BLaER1 treated with 17β-estradiol and CSF1 and Interleukin-3, amounts not matched to agents 10 nM and 100 nM (cell line): ENCODE data around the gene SCNN1B.
"Not testable (repeated sequence)": the region's sequence is repeated elsewhere in the genome, so short reads cannot be mapped to it uniquely, and the experiment has no call there.

Source experiments
- H3K27ac ChIP-seq, 11 experiments: shearing (Covaris generic); formaldehyde crosslinking; 2 replicates each; pipeline ENCODE4 v1.8.1; 2022
- H3K27me3 ChIP-seq, 11 experiments: shearing (Covaris generic); formaldehyde crosslinking; 2 replicates each; pipeline ENCODE4 v1.8.1; 2022
- H3K36me3 ChIP-seq, 11 experiments: shearing (Covaris generic); formaldehyde crosslinking; 2 replicates each; pipeline ENCODE4 v1.8.1; 2022
- H3K4me1 ChIP-seq, 10 experiments: shearing (Covaris generic); formaldehyde crosslinking; 2 replicates each; pipeline ENCODE4 v1.8.1; 2022
- H3K4me2 ChIP-seq, 11 experiments: shearing (Covaris generic); formaldehyde crosslinking; 2 replicates each; pipeline ENCODE4 v1.8.1; 2022
- H3K4me3 ChIP-seq, 10 experiments: shearing (Covaris generic); formaldehyde crosslinking; 2 replicates each; pipeline ENCODE4 v1.8.1; 2022
- H3K9ac ChIP-seq, 11 experiments: shearing (Covaris generic); formaldehyde crosslinking; 2 replicates each; pipeline ENCODE4 v1.8.1; 2022
- H3K9me3 ChIP-seq, 11 experiments: shearing (Covaris generic); formaldehyde crosslinking; replicated peaks in 1 of 11; 2 replicates each; pipeline ENCODE4 v1.8.1; 2022
- H4K20me1 ChIP-seq, 11 experiments: shearing (Covaris generic); formaldehyde crosslinking; 2 replicates each; pipeline ENCODE4 v1.8.1; 2022
- Cebpa-rat ChIP-seq, 11 experiments: shearing (Covaris generic); IDR thresholded peaks; 2 replicates each; pipeline ENCODE4 v1.8.1; 2022

Gene SCNN1B

GRCh38 chr16:23298290-23298915 is 3.7 kb upstream of the SCNN1B start:
- no peaks in the 10 kb centered on the region for H4K20me1 ChIP-seq
- H3K4me3 ChIP-seq, result no peak overlapping the region
- H3K9me3 ChIP-seq, result 0 out of 22 replicates have a peak, but pooled peaks cover 0 to 4% (median 0%) of the 10 kb centered on the region in 11 experiments
- no peak overlapping the region for H3K4me2 ChIP-seq
- H3K36me3 ChIP-seq, result no peaks in the 10 kb centered on the region
- no peaks in the 10 kb centered on the region for H3K4me1 ChIP-seq
- H3K9ac ChIP-seq, result no peak overlapping the region
- H3K27ac ChIP-seq, result no peak overlapping the region
- H3K27me3 ChIP-seq, result peaks cover 13 to 22% (median 17%) of the 10 kb centered on the region in 11 experiments; a peak in 21 of 22 replicates
- TF ChIP-seq Cebpa-rat (IDR thresholded peaks at IDR 0.05), result no peak

DNA sequence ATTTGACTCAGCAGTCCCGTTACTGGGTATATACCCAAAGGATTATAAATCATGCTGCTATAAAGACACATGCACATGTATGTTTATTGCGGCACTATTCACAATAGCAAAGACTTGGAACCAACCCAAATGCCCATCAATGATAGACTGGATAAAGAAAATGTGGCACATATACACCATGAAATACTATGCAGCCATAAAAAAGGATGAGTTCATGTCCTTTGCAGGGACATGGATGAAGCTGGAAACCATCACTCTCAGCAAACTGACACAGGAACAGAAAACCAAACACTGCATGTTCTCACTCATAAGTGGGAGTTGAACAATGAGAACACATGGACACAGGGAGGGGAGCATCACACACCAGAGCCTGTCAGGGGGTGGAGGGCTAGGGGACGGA is 2.3 kb upstream of the SCNN1B start:
- not testable (repeated sequence) for H3K9me3 ChIP-seq, H3K4me2 ChIP-seq, H3K4me3 ChIP-seq, H3K9ac ChIP-seq, H3K36me3 ChIP-seq, H4K20me1 ChIP-seq, H3K27ac ChIP-seq, H3K4me1 ChIP-seq
- H3K27me3 ChIP-seq, result peaks cover 13 to 22% (median 17%) of the 10 kb centered on the region in 11 experiments; a peak in 21 of 22 replicates

DNA sequence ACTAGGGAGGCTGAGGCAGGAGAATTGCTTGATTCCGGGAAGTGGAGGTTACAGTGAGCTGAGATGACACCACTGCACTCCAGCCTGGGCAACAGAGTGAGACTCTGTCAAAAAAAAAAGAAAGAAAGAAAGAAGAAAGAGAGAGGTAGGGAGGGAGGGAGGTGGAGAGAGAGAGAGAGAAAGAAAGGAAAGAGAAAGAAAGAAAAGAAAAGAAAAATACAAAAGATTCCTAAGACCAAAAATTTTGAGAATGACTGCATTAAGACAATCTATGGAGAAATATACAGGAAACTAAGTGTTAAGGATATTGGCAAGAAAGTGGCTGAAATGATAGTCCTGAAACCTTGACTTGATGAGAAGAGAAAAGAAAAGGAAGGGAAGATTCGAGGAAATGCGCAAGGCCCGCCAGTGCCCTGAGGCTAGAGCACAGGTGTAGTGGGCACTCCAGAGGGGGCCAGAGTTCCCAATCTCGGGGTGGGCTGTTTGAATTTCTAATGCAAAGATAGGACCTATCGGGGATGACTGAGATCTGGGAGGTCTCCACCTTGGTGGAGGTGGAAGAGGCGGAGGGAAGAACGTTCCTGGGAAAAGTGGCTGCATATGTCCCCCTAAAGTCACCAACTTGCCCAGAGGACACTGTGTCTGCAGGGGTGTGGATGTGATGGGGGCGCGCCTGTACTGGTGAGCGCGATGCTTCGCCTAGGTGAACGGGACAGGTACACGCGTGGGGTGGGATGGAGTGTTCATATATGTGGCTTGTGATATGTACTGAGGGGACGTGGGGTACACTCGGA is 654 bp upstream of the SCNN1B start:
- no peaks in the 10 kb centered on the region for H3K4me1 ChIP-seq
- no peaks in the 10 kb centered on the region for H4K20me1 ChIP-seq
- no peak for TF ChIP-seq Cebpa-rat (IDR thresholded peaks at IDR 0.05)
- H3K9me3 ChIP-seq, result 0 out of 22 replicates have a peak, but pooled peaks cover 0 to 4% (median 0%) of the 10 kb centered on the region in 11 experiments
- no peak overlapping the region for H3K9ac ChIP-seq
- H3K4me2 ChIP-seq, result no peak overlapping the region
- H3K4me3 ChIP-seq, result no peak overlapping the region
- no peak overlapping the region for H3K27ac ChIP-seq
- peaks cover 13 to 22% (median 17%) of the 10 kb centered on the region in 11 experiments; a peak in 21 of 22 replicates for H3K27me3 ChIP-seq
- H3K36me3 ChIP-seq, result no peaks in the 10 kb centered on the region

DNA sequence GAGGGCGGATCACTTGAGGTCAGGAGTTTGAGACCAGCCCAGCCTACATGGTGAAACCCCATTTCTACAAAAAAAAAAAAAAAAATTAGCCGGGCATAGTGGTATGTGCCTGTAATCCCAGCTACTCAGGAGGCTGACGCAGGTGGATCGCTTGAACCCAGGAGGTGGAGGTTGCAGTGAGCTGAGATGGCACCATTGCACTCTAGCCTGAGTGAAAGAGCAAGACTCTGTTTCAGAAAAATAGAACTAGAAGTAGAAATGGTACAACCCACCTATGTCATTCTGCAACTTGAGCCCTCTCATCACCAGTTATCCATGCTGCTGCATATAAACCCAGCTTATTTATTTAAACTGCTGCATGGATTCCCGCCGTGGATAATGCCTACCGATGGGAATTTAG is 1.6 kb downstream of the SCNN1B start:
- no peak for TF ChIP-seq Cebpa-rat (IDR thresholded peaks at IDR 0.05)
- Histone ChIP-seq H3K4me1 (no peaks in the 10 kb centered on the region), H3K4me2 (no peak overlapping the region), H4K20me1 (no peaks in the 10 kb centered on the region), H3K27me3 (peaks cover 13 to 22% (median 17%) of the 10 kb centered on the region in 11 experiments; a peak in 21 of 22 replicates), H3K9me3 (0 out of 22 replicates have a peak, but pooled peaks cover 0 to 4% (median 0%) of the 10 kb centered on the region in 11 experiments), H3K36me3 (no peaks in the 10 kb centered on the region), H3K27ac (no peak overlapping the region), H3K9ac (no peak overlapping the region), H3K4me3 (no peak overlapping the region)

GRCh38 chr16:23304620-23305019 is 2.5 kb downstream of the SCNN1B start:
- H3K4me1 ChIP-seq, result no peaks in the 10 kb centered on the region
- H3K36me3 ChIP-seq, result no peaks in the 10 kb centered on the region
- no peak overlapping the region for H3K4me3 ChIP-seq
- H3K27me3 ChIP-seq, result peaks cover 13 to 22% (median 17%) of the 10 kb centered on the region in 11 experiments; a peak in 21 of 22 replicates
- 0 out of 22 replicates have a peak, but pooled peaks cover 0 to 4% (median 0%) of the 10 kb centered on the region in 11 experiments for H3K9me3 ChIP-seq
- H3K27ac ChIP-seq, result no peak overlapping the region
- no peak for TF ChIP-seq Cebpa-rat (IDR thresholded peaks at IDR 0.05)
- no peak overlapping the region for H3K4me2 ChIP-seq
- no peaks in the 10 kb centered on the region for H4K20me1 ChIP-seq
- H3K9ac ChIP-seq, result no peak overlapping the region

GRCh38 chr16:23306199-23307100 is 4.3 kb downstream of the SCNN1B start:
- Histone ChIP-seq H3K4me2 (no peak overlapping the region), H3K36me3 (no peaks in the 10 kb centered on the region), H3K27ac (no peak overlapping the region), H3K4me3 (no peak overlapping the region), H4K20me1 (no peaks in the 10 kb centered on the region), H3K9me3 (peaks cover 6 to 16% (median 12%) of the 10 kb centered on the region in 11 experiments; a peak in 15 of 22 replicates), H3K9ac (no peak overlapping the region), H3K27me3 (peaks cover 12 to 19% (median 15%) of the 10 kb centered on the region in 11 experiments; a peak in 21 of 22 replicates), H3K4me1 (no peaks in the 10 kb centered on the region)
- no peak for TF ChIP-seq Cebpa-rat (IDR thresholded peaks at IDR 0.05)

DNA sequence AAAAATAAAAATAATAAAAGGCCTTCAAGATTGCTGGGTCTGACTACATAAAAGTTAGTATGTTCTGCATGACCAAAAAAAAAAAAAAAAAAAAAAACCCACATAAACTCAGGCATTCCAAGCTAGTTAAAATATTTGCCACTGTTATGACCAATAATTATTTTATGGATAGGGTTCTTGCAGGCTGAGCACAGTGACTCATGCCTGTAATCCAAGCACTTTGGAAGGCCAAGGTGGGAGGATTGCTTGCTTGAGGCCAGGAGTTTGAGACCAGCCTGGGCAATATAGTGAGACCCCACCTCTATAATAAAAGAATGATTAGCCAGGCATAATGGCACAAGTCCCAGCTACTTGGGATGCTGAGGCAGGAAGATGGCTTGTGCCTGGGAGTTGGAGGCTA is 8.1 kb downstream of the SCNN1B start:
- H3K36me3 ChIP-seq, result no peaks in the 10 kb centered on the region
- H3K9me3 ChIP-seq, result peaks cover 6 to 14% (median 12%) of the 10 kb centered on the region in 11 experiments; a peak in 15 of 22 replicates
- no peak overlapping the region for H3K4me2 ChIP-seq
- H3K9ac ChIP-seq, result no peak overlapping the region
- H4K20me1 ChIP-seq, result no peaks in the 10 kb centered on the region
- no peaks in the 10 kb centered on the region for H3K27me3 ChIP-seq
- no peak overlapping the region for H3K4me3 ChIP-seq
- H3K4me1 ChIP-seq, result no peaks in the 10 kb centered on the region
- TF ChIP-seq Cebpa-rat (IDR thresholded peaks at IDR 0.05), result no peak
- no peak overlapping the region for H3K27ac ChIP-seq

GRCh38 chr16:23310744-23311143 is 8.6 kb downstream of the SCNN1B start:
- Histone ChIP-seq H3K36me3 (no peaks in the 10 kb centered on the region), H3K27ac (no peak overlapping the region), H3K27me3 (no peaks in the 10 kb centered on the region), H3K4me1 (no peaks in the 10 kb centered on the region), H4K20me1 (no peaks in the 10 kb centered on the region), H3K9me3 (peaks cover 6 to 14% (median 12%) of the 10 kb centered on the region in 11 experiments; a peak in 15 of 22 replicates), H3K4me3 (no peak overlapping the region), H3K9ac (no peak overlapping the region), H3K4me2 (no peak overlapping the region)
- TF ChIP-seq Cebpa-rat (IDR thresholded peaks at IDR 0.05), result no peak

- no peak for TF ChIP-seq Cebpa-rat (IDR thresholded peaks at IDR 0.05)
- Histone ChIP-seq H3K27me3 (no peaks in the 10 kb centered on the region), H3K36me3 (no peaks in the 10 kb centered on the region)
Observed at GRCh38 chr16:23316232-23316631, 14.1 kb downstream of the SCNN1B start.

More at GRCh38 chr16:23316232-23316631, 14.1 kb downstream of the SCNN1B start:
- Histone ChIP-seq H3K9me3 (peaks cover 0 to 3% (median 2%) of the 10 kb centered on the region in 11 experiments; a peak in 9 of 22 replicates), H3K27ac (no peak overlapping the region), H3K4me1 (peaks cover 0 to 7% (median 0%) of the 10 kb centered on the region in 10 experiments; a peak in 2 of 20 replicates), H3K4me3 (no peak overlapping the region), H3K9ac (no peak overlapping the region), H4K20me1 (no peaks in the 10 kb centered on the region; a peak in 1 of 22 replicates), H3K4me2 (no peak overlapping the region)
